A549 treated with dexamethasone at 1 μM for 4 hours (cell line): Measurements from ENCODE around the gene IDH2. TPM values are rescaled to one million over a fixed set of nuclear protein-coding genes. Genes with fewer than 3 reads are reported as not detected.

ENCODE experiments used
- total RNA-seq: library from RNA; stranded (reverse); fragments of 200-300 nt; extraction: Qiagen RNA extraction; gene quantifications from 5 replicates; pipeline ENCODE4 v1.2.3, GENCODE V29; 2022

The IDH2 gene
- 38.9 to 51.0 TPM (median 45.3 TPM) in 5 replicates for total RNA-seq

DNA sequence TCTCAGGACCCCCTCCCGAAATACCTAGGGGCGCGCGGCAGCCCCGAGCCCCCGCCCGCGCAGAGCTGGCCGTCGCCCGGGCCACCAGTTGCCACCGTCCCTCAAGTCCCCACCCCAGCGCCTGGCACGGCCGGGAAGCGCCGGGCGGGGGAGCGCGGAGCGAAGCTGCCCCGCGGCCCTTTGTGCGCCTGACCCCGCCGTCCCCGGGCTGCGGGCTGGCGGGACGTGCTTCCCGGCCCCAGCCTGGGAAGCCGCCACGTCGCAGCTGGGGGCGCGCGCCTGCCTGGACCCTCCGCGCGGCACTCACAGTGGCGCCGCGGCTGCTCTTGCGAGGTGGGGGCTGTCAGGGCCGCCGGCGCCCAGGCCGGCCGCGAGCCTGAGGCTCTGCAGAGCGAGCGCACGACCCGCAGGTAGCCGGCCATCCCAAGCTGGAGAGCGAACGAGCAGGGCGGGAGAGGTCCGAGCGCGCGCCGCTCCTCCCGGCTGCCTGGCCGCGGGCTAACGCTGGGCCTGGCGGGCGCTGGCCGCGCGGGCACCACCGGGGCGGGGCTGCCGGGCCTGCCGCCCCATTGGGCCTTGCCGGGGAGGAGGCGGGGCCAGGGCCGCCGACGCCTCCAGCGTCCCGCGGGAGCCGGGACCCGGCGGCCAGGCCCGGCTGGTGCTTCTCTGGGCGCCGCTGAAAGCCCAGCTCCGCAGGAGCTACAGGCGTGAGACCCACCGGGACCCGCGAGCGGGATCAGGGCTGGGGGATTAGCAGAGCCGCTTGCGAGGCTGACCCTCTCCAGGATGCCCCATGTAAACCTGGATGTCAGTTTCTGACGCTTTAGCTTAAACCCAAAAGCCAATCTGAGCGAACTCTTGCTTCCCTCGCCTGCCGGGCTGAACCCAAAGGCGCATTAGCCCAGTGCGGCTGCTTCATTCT, at the start of gene IDH2:
Gene IDH2, minus strand, starts transcription at position 500 of the 922 bp plus-strand sequence. Its CDS starts 78 bp downstream, at position 422.

Other genes starting within 250 kb of the IDH2 start
- gene AP3S2, start 208.5 kb downstream of the IDH2 start, total RNA-seq = 42.3 to 67.9 TPM (median 47.0 TPM) in 5 replicates
- 10.3 to 14.4 TPM (median 13.8 TPM) in 5 replicates for gene ARPIN, start 189.5 kb downstream of the IDH2 start, total RNA-seq
- 12.5 to 19.9 TPM (median 17.5 TPM) in 5 replicates for gene ZNF710, start 101.1 kb downstream of the IDH2 start, total RNA-seq
- 51.9 to 80.6 TPM (median 71.1 TPM) in 5 replicates for gene SEMA4B, start 98.9 kb upstream of the IDH2 start, total RNA-seq
- gene CIB1, start 131.5 kb upstream of the IDH2 start, total RNA-seq = 184 to 200 TPM (median 193 TPM) in 5 replicates
- 3.6 to 4.5 TPM (median 4.1 TPM) in 5 replicates for gene GDPGP1, start 131.7 kb upstream of the IDH2 start, total RNA-seq
- gene TTLL13, start 147.1 kb upstream of the IDH2 start, total RNA-seq = 0.09 to 0.25 TPM (median 0.12 TPM) in 5 replicates
- 102 to 114 TPM (median 108 TPM) in 5 replicates for gene NGRN, start 163.2 kb upstream of the IDH2 start, total RNA-seq
- 0.71 to 1.6 TPM (median 1.3 TPM) in 5 replicates for gene ZNF774, start 249.8 kb upstream of the IDH2 start, total RNA-seq